GM12878 (cell line): ENCODE results near the gene UVRAG. TPM values are rescaled to one million over a fixed set of nuclear protein-coding genes. Genes with fewer than 3 reads are reported as not detected.

Experiments
- IRF4 ChIP-seq: IDR thresholded peaks from 2 replicates; pipeline ENCODE4 v1.6.1; 2011; ENCODE audit warnings: low read depth, low read length
- NFIC ChIP-seq: IDR thresholded peaks from 2 replicates; pipeline ENCODE4 v1.6.1; 2012; ENCODE audit warnings: low read depth, mild to moderate bottlenecking, inconsistent platforms, low read length, moderate library complexity
- NFYB ChIP-seq: IDR thresholded peaks from 2 replicates; pipeline ENCODE4 v1.6.1; 2011; ENCODE audit warnings: low read depth, mild to moderate bottlenecking, low read length, improper control_type of control experiment, moderate library complexity; ENCODE audit not compliant: insufficient read depth
- PML ChIP-seq: IDR thresholded peaks from 2 replicates; pipeline ENCODE4 v1.6.1; 2012; ENCODE audit warnings: low read length, inconsistent platforms
- SMC3 ChIP-seq: IDR thresholded peaks from 2 replicates; pipeline ENCODE4 v1.6.1; 2011; ENCODE audit warnings: low read length, improper control_type of control experiment, borderline replicate concordance
- TCF3 ChIP-seq: IDR thresholded peaks from 2 replicates; pipeline ENCODE4 v1.6.1; 2012; ENCODE audit warnings: low read depth, mild to moderate bottlenecking, low read length, borderline replicate concordance; ENCODE audit not compliant: insufficient read depth
- polyA plus RNA-seq, 11 experiments: library from polyadenylated mRNA; depleted of rRNA in 4 of 11; unstranded in 6 of 11; stranded (reverse) in 5 of 11; fragments of >200 nt; fragmentation: Nextera tagmentation in 4 of 11; fragmentation: Illumina TruSeq in 1 of 11; extraction: Ambion mirVana in 4 of 11; extraction: Trizol in 1 of 11; gene quantifications; 1 replicate in 1 of 11; 2 replicates in 10 of 11; pipeline versions ENCODE4 v1.2.1 to v1.2.3, GENCODE V29; 2011 to 2016; ENCODE audit warnings: inconsistent platforms in 2 of 11, missing spikeins in 2 of 11, low read depth in 1 of 11
- total RNA-seq, 4 experiments: library from RNA; depleted of rRNA in 3 of 4; stranded (reverse); fragments of >200 nt in 3 of 4; fragmentation: Illumina TruSeq in 1 of 4; extraction: Trizol in 1 of 4; gene quantifications; 2 replicates each; pipeline versions ENCODE4 v1.2.1 to v1.2.3, GENCODE V29; 2013 to 2021
- TF ChIP-seq, protein P1 (sequence below): fragments of 450-650 bp; IDR thresholded peaks from 2 replicates; pipeline ENCODE4 v1.6.1; 2017; ENCODE audit warnings: mild to moderate bottlenecking, moderate library complexity
- TF ChIP-seq, protein P2 (sequence below): fragments of 150-350 bp; IDR thresholded peaks from 2 replicates; pipeline ENCODE4 v1.6.1; 2014; ENCODE audit warnings: mild to moderate bottlenecking, low read depth, low read length
- TF ChIP-seq, protein P3 (sequence below): IDR thresholded peaks from 2 replicates; pipeline ENCODE4 v1.6.1; 2011; ENCODE audit warnings: low read depth, low read length, improper control_type of control experiment, borderline replicate concordance
- TF ChIP-seq, protein P4 (sequence below): IDR thresholded peaks from 2 replicates; pipeline ENCODE4 v1.6.1; 2012; ENCODE audit warnings: mild to moderate bottlenecking, low read depth, low read length
- TF ChIP-seq, protein P5 (sequence below): IDR thresholded peaks from 2 replicates; pipeline ENCODE4 v1.6.1; 2012; ENCODE audit warnings: low read depth, low read length, improper control_type of control experiment
- TF ChIP-seq, protein P6 (sequence below): IDR thresholded peaks from 2 replicates; pipeline ENCODE4 v1.6.1; 2012; ENCODE audit warnings: low read length, inconsistent platforms

The UVRAG gene
- total and polyA plus RNA-seq, 10 of the 15 experiments (the other 5 are each of a cell fraction or from before 2014, with no cell fraction given): 7.0 to 43.4 (median 37.0) TPM

DNA sequence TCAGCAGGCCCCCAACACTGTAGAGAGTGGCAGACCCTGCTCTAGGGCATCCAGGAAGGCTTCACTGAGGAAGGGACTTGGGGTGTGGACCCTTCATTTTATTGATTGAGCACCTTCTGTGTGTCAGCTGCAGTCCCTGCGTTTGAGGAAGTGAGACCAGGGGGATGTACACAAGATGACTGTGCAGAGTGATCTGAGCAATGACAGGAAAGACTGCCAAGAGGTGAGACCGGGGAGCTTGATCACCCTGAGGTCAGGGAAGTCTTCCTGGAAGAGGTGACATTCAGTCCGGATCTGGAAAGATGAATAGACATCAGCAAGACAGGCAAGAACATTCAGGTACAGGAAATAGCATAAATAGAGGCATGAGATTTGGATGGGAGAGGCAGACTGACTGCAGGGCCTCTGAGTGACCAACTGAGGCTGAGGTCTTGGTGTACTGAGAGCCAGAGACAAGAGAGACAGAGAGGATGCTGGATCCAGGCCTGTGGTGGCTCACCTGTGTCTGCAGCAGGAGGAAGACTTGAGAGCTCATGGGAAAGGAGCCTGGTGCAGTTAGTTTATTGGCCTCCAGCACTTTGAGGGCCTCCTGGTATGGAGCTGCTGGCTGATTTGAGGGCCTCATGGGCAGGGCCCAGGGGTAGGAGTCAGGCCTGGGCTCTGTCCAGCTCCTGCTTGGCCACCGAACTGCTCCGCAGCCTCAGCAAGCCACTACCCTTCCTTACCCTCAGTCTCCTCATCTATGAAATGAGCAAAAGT lies 41.2 kb upstream of the UVRAG start (continued):
- TF ChIP-seq NFYB: no peak
- peak; percentile 100 for TF ChIP-seq IRF4
- peak; percentile 91 for TF ChIP-seq NFIC
- peak; percentile 85; the same call in 1 of the 2 replicates for TF ChIP-seq TCF3
- TF ChIP-seq PML: no peak
- TF ChIP-seq, protein P1, sequence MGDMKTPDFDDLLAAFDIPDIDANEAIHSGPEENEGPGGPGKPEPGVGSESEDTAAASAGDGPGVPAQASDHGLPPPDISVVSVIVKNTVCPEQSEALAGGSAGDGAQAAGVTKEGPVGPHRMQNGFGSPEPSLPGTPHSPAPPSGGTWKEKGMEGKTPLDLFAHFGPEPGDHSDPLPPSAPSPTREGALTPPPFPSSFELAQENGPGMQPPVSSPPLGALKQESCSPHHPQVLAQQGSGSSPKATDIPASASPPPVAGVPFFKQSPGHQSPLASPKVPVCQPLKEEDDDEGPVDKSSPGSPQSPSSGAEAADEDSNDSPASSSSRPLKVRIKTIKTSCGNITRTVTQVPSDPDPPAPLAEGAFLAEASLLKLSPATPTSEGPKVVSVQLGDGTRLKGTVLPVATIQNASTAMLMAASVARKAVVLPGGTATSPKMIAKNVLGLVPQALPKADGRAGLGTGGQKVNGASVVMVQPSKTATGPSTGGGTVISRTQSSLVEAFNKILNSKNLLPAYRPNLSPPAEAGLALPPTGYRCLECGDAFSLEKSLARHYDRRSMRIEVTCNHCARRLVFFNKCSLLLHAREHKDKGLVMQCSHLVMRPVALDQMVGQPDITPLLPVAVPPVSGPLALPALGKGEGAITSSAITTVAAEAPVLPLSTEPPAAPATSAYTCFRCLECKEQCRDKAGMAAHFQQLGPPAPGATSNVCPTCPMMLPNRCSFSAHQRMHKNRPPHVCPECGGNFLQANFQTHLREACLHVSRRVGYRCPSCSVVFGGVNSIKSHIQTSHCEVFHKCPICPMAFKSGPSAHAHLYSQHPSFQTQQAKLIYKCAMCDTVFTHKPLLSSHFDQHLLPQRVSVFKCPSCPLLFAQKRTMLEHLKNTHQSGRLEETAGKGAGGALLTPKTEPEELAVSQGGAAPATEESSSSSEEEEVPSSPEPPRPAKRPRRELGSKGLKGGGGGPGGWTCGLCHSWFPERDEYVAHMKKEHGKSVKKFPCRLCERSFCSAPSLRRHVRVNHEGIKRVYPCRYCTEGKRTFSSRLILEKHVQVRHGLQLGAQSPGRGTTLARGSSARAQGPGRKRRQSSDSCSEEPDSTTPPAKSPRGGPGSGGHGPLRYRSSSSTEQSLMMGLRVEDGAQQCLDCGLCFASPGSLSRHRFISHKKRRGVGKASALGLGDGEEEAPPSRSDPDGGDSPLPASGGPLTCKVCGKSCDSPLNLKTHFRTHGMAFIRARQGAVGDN: no peak
- TF ChIP-seq SMC3: no peak
- TF ChIP-seq, protein P2, sequence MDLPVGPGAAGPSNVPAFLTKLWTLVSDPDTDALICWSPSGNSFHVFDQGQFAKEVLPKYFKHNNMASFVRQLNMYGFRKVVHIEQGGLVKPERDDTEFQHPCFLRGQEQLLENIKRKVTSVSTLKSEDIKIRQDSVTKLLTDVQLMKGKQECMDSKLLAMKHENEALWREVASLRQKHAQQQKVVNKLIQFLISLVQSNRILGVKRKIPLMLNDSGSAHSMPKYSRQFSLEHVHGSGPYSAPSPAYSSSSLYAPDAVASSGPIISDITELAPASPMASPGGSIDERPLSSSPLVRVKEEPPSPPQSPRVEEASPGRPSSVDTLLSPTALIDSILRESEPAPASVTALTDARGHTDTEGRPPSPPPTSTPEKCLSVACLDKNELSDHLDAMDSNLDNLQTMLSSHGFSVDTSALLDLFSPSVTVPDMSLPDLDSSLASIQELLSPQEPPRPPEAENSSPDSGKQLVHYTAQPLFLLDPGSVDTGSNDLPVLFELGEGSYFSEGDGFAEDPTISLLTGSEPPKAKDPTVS: no peak
- TF ChIP-seq, protein P3, sequence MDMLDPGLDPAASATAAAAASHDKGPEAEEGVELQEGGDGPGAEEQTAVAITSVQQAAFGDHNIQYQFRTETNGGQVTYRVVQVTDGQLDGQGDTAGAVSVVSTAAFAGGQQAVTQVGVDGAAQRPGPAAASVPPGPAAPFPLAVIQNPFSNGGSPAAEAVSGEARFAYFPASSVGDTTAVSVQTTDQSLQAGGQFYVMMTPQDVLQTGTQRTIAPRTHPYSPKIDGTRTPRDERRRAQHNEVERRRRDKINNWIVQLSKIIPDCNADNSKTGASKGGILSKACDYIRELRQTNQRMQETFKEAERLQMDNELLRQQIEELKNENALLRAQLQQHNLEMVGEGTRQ: no peak
- TF ChIP-seq, protein P4, sequence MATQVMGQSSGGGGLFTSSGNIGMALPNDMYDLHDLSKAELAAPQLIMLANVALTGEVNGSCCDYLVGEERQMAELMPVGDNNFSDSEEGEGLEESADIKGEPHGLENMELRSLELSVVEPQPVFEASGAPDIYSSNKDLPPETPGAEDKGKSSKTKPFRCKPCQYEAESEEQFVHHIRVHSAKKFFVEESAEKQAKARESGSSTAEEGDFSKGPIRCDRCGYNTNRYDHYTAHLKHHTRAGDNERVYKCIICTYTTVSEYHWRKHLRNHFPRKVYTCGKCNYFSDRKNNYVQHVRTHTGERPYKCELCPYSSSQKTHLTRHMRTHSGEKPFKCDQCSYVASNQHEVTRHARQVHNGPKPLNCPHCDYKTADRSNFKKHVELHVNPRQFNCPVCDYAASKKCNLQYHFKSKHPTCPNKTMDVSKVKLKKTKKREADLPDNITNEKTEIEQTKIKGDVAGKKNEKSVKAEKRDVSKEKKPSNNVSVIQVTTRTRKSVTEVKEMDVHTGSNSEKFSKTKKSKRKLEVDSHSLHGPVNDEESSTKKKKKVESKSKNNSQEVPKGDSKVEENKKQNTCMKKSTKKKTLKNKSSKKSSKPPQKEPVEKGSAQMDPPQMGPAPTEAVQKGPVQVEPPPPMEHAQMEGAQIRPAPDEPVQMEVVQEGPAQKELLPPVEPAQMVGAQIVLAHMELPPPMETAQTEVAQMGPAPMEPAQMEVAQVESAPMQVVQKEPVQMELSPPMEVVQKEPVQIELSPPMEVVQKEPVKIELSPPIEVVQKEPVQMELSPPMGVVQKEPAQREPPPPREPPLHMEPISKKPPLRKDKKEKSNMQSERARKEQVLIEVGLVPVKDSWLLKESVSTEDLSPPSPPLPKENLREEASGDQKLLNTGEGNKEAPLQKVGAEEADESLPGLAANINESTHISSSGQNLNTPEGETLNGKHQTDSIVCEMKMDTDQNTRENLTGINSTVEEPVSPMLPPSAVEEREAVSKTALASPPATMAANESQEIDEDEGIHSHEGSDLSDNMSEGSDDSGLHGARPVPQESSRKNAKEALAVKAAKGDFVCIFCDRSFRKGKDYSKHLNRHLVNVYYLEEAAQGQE: 0 out of 2 replicates have a peak, but pooled peaks have one; percentile 11
- TF ChIP-seq, protein P5, sequence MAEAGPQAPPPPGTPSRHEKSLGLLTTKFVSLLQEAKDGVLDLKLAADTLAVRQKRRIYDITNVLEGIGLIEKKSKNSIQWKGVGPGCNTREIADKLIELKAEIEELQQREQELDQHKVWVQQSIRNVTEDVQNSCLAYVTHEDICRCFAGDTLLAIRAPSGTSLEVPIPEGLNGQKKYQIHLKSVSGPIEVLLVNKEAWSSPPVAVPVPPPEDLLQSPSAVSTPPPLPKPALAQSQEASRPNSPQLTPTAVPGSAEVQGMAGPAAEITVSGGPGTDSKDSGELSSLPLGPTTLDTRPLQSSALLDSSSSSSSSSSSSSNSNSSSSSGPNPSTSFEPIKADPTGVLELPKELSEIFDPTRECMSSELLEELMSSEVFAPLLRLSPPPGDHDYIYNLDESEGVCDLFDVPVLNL: peak; percentile 38; the same call in 1 of the 2 replicates
- TF ChIP-seq, protein P6, sequence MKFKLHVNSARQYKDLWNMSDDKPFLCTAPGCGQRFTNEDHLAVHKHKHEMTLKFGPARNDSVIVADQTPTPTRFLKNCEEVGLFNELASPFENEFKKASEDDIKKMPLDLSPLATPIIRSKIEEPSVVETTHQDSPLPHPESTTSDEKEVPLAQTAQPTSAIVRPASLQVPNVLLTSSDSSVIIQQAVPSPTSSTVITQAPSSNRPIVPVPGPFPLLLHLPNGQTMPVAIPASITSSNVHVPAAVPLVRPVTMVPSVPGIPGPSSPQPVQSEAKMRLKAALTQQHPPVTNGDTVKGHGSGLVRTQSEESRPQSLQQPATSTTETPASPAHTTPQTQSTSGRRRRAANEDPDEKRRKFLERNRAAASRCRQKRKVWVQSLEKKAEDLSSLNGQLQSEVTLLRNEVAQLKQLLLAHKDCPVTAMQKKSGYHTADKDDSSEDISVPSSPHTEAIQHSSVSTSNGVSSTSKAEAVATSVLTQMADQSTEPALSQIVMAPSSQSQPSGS: peak; percentile 83; the same call in 1 of the 2 replicates
